Mesenteric fat pad (tissue), 1 donor: ENCODE data around the gene ORC4. TPM values are rescaled to one million over a fixed set of nuclear protein-coding genes. Genes with fewer than 3 reads are reported as not detected.
"Not testable (repeated sequence)": the region's sequence is repeated elsewhere in the genome, so short reads cannot be mapped to it uniquely, and the experiment has no call there.

Experiments
- DNase-seq: peaks from one replicate; pipeline ENCODE4 v3.0.0-alpha.2; 2020; ENCODE audit warnings: low spot score
- total RNA-seq: library from RNA; stranded (reverse); fragmentation: NEBNext Ultra II Directional; extraction: Animal tissue kit (Norgen Biotek cat#: 25700); gene quantifications from one replicate; pipeline ENCODE4 v1.2.1, GENCODE V29; 2021
- donor health status: DM: yes; HTN: yes; CAD: no.

ORC4 gene
- total RNA-seq, 1 donor from 2014 or later = 30.8 TPM

DNA sequence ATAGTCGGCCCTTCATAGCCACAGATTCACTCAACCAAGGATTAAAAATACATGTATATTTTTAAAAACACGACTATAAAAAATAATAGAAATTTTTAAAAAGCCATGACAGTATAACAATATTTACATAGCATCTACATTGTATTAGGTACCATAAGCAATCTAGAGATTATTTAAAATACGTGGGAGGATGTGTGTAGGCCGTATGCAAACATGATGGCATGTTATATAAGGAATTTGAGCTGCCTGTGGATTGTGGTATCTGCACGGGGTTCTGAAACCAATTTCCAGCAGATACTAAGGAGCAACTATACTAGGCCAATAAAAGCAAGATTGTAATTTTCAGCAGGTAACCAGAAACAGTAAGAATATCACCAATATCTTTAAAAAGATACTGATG, 5.9 kb downstream of the ORC4 start:
- DNase-seq = no peak

GRCh38 chr2:148013876-148014275, 6.7 kb downstream of the ORC4 start:
- DNase-seq = no peak

DNA sequence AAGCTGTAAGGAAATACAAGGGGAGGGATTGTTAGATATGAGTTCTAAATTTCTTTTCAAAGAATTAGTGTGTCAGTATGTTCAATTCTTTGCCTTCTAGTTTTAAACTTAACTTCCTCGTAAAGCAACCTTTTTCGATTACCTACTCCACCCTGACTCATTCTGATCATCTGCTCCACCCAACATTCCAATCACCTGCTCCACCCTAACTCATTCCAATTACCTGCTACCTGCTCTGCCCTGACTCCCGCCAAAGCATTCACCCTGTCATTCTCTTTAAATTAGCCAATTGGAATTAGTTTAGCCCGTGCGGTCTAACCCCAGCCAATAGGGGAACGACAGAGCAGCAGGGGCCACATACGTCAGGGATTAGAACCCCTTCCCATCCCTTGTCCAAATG, 12.1 kb downstream of the ORC4 start:
- not testable (repeated sequence) for DNase-seq

- no peak for DNase-seq
Measured at GRCh38 chr2:148007219-148007900, 13.2 kb downstream of the ORC4 start.

DNA sequence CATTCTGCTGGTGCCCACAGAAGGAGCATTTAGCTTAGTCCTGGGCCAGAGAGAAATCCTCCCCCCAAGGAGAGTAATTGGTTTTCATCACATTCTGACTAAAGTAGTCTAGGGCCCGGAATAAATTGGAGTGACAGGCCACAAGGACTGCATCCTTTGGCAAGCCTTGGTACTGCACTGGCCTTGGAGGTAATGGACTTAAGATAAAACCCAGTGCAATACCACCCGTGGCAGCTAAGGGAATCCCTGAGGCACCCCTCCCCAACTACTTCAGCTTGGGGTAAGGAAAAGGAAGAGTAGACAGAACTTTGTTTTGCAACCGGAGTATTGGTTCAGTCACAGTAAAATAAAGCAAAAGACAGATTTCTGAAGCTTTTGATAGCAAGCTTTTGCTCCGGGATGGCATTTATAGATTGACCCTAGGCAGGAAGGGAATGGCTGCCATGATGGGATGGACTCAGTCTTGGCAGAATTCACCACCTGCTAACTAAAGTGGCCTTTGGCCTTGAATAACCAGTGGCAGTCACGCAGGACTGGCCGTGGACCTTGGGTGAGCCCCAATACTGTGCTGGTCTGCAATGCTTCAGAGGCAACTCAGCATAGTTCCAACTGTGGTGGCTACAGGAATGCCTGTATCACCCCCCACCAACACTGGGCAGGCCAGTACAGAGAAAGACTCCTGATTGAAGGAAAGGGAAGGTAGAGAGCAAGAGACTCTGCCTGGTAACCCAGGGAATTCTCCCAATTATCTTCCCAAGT, 14.1 kb downstream of the ORC4 start:
- no peak for DNase-seq

DNA sequence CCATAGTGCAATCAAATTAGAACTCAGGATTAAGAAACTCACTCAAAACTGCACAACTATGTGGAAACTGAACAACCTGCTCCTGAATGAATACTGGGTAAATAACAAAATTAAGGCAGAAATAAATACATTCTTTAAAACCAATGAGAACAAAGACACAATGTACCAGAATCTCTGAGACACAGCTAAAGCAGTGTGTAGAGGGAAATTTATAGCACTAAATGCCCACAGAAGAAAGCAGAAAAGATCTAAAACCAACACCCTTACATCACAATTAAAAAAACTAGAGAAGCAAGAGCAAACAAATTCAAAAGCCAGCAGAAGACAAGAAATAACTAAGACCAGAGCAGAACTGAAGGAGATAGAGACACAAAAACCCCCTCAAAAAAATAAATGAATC, 18.1 kb downstream of the ORC4 start:
- not testable (repeated sequence) for DNase-seq

GRCh38 chr2:148000095-148000494, 20.4 kb downstream of the ORC4 start:
- DNase-seq = no peak

DNA sequence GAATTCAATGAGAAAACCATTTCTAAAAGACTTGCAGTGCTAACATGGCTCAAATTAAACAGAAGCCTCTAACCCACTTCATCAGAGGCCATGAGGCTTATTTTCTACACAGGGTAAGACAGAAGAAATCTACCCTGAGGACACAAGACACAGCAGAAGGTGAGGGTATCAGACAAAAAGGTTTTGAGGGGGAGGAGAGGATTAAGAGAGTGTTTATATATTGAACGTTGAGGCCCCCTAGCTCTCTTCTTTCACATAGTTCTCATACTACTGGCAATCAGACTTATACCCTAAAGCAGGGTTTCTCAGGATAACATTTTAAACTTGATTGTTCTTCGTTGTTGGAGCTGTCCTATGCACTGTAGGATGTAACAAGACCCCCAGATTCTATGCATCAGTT, 21.4 kb downstream of the ORC4 start:
- no peak for DNase-seq

GRCh38 chr2:147998203-147998602, 22.3 kb downstream of the ORC4 start:
- no peak for DNase-seq

DNA sequence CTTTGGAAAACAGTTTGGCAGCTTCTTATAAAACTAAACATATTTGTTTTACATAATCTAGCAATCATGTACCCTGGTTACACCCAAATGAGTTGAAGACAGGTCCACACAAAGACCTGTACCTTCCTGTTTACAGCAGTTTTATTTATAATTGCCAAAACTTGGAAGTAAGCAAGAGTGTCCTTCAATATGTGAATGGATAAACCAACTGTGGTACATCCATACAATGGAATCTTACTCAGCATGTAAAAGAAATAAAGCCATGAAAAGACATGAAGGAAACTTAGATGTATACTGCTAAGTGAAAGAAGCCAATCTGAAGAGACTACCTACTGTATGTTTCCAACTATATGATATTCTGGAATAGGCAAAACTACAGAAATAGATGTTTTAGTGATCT, 23.7 kb downstream of the ORC4 start:
- DNase-seq = no peak

DNA sequence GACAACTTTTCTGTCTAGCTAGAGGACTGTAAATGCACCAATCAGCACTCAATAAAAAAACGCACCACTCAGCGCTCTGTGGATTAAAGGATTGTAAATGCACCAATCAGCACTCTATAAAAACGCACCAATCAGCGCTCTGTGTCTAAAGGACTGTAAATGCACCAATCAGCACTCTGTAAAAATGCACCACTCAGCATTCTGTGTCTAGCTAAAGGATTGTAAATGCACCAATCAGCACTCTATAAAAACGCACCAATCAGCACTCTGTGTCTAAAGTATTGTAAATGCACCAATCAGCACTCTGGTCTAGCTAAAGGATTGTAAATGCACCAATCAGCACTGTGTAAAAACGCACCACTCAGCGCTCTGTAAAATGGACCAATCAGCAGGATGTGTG, 25.6 kb downstream of the ORC4 start:
- not testable (repeated sequence) for DNase-seq

- DNase-seq = no peak
Measured at GRCh38 chr2:147989809-147990403, 30.6 kb downstream of the ORC4 start.

GRCh38 chr2:147989102-147989501, 31.4 kb downstream of the ORC4 start:
- DNase-seq = no peak

- DNase-seq = no peak
Measured at GRCh38 chr2:147980940-147981528, 39.5 kb downstream of the ORC4 start.

GRCh38 chr2:147977679-147978078, 42.9 kb downstream of the ORC4 start:
- no peak for DNase-seq

DNA sequence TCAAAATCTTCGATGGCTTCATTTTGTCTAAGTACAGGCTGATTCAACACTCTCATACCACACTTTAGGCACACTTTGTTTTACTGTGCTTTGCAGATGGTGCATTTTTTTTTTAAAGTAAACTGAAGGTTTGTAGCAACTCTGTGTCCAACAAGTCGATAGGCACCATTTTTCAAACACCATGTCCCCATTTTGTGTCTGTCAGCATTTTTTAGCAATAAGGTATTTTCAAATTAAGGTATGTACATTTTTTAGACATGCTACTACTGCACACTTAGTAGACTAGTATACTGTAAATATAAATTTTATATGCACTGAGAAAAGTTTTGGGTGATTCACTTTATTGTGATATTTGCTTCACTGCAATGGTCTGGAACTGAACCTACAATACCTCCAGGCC, 44.4 kb downstream of the ORC4 start:
- DNase-seq = no peak

- no peak for DNase-seq
Measured at GRCh38 chr2:147968571-147968970, 52.0 kb downstream of the ORC4 start.

- no peak for DNase-seq
Measured at GRCh38 chr2:147952118-147952517, 68.4 kb downstream of the ORC4 start.

GRCh38 chr2:147945660-147946059, 74.9 kb downstream of the ORC4 start:
- no peak for DNase-seq

DNA sequence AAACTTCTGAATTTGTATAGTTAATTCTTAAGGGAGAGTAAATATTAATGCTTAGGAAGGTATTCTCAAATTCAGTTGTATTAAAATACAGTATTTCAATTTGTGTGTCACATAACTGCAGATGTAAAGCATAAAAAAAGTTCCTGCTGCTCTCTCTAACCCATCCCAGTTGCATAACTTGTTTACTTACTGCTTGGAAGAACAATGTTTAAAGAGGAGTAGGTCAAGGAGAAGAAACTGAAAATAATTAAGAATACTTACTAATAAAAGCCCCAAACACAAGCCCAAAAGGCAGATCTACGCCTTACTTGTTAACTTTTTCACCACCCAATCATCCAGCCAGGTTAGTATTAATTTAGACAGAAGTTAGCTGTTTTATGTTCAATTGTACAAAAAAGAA, 81.2 kb downstream of the ORC4 start:
- no peak for DNase-seq

- no peak for DNase-seq
Measured at GRCh38 chr2:147937744-147938349, 82.7 kb downstream of the ORC4 start.
